ENCODE data around the gene ODAD4.

ODAD4 gene

GRCh38 chr17:41917192-41917591 is 13.2 kb upstream of the ODAD4 start:
- no peak for ATAC-seq (ENCODE audit: low read depth)
- Histone ChIP-seq H3K4me1 (ENCODE audit: insufficient read depth, poor library complexity, severe bottlenecking) (peaks cover 28% of the 10 kb centered on the region), H3K4me3 (ENCODE audit: severe bottlenecking) (peak overlapping the region; percentile 84), H3K36me3 (ENCODE audit: low read depth) (peaks cover 43% of the 10 kb centered on the region), H3K27ac (ENCODE audit: poor library complexity, severe bottlenecking) (peak overlapping the region; percentile 87), H3K27me3 (ENCODE audit: insufficient read depth, poor library complexity, severe bottlenecking) (no peaks in the 10 kb centered on the region), H3K9me3 (ENCODE audit: severe bottlenecking) (no peaks in the 10 kb centered on the region)
- no peak for TF ChIP-seq CTCF (IDR thresholded peaks at IDR 0.05; ENCODE audit: poor library complexity, severe bottlenecking)
- no peak for DNase-seq (ENCODE audit: low spot score)

GRCh38 chr17:41917679-41918313 is 12.6 kb upstream of the ODAD4 start:
- H3K4me3 ChIP-seq (ENCODE audit: severe bottlenecking) = peak overlapping the region; percentile 84
- ATAC-seq (ENCODE audit: low read depth) = no peak
- H3K9me3 ChIP-seq (ENCODE audit: severe bottlenecking) = no peaks in the 10 kb centered on the region
- H3K27me3 ChIP-seq (ENCODE audit: insufficient read depth, poor library complexity, severe bottlenecking) = no peaks in the 10 kb centered on the region
- no peak for DNase-seq (ENCODE audit: low spot score)
- H3K4me1 ChIP-seq (ENCODE audit: insufficient read depth, poor library complexity, severe bottlenecking) = peaks cover 28% of the 10 kb centered on the region
- H3K36me3 ChIP-seq (ENCODE audit: low read depth) = peaks cover 37% of the 10 kb centered on the region
- TF ChIP-seq CTCF (IDR thresholded peaks at IDR 0.05; ENCODE audit: poor library complexity, severe bottlenecking) = no peak
- peak overlapping the region; percentile 87 for H3K27ac ChIP-seq (ENCODE audit: poor library complexity, severe bottlenecking)

GRCh38 chr17:41918314-41919164 is 11.9 kb upstream of the ODAD4 start, which contains the start of gene ACLY:
ACLY (minus strand) TSS chr17:41918951; CDS start chr17:41913873, 5,078 bp downstream.
- ATAC-seq (ENCODE audit: low read depth) = peak; percentile 89; the same call in 2 of the 3 replicates
- H3K4me1 ChIP-seq (ENCODE audit: insufficient read depth, poor library complexity, severe bottlenecking) = peaks cover 28% of the 10 kb centered on the region

GRCh38 chr17:41919165-41919817 is 11.1 kb upstream of the ODAD4 start:
- Histone ChIP-seq H3K27me3 (ENCODE audit: insufficient read depth, poor library complexity, severe bottlenecking) (no peaks in the 10 kb centered on the region), H3K27ac (ENCODE audit: poor library complexity, severe bottlenecking) (peak overlapping the region; percentile 87), H3K4me1 (ENCODE audit: insufficient read depth, poor library complexity, severe bottlenecking) (peaks cover 28% of the 10 kb centered on the region), H3K9me3 (ENCODE audit: severe bottlenecking) (no peaks in the 10 kb centered on the region), H3K36me3 (ENCODE audit: low read depth) (peaks cover 23% of the 10 kb centered on the region), H3K4me3 (ENCODE audit: severe bottlenecking) (peak overlapping the region; percentile 84)
- peak; percentile 75 for DNase-seq (ENCODE audit: low spot score)
- peak; percentile 75 for ATAC-seq (ENCODE audit: low read depth)
- no peak for TF ChIP-seq CTCF (IDR thresholded peaks at IDR 0.05; ENCODE audit: poor library complexity, severe bottlenecking)

More at GRCh38 chr17:41918314-41919164, 11.9 kb upstream of the ODAD4 start, which contains the start of gene ACLY:
- no peak for TF ChIP-seq CTCF (IDR thresholded peaks at IDR 0.05; ENCODE audit: poor library complexity, severe bottlenecking)
- peak within 1 kb of the TSS; percentile 84 for H3K4me3 ChIP-seq (ENCODE audit: severe bottlenecking)
- peaks cover 29% of the 10 kb centered on the region for H3K36me3 ChIP-seq (ENCODE audit: low read depth)
- DNase-seq (ENCODE audit: low spot score) = peak; percentile 97
- no peaks in the 10 kb centered on the region for H3K27me3 ChIP-seq (ENCODE audit: insufficient read depth, poor library complexity, severe bottlenecking)
- no peaks in the 10 kb centered on the region for H3K9me3 ChIP-seq (ENCODE audit: severe bottlenecking)
- H3K27ac ChIP-seq (ENCODE audit: poor library complexity, severe bottlenecking) = peak within 1 kb of the TSS; percentile 87
